DMS53 (cell line): ENCODE measurements around the gene KLHL9.
A peak's percentile ranks its signal among the peaks of the same experiment; 100 is the strongest.

Experiments used
- DNase-seq: peaks from one replicate; lab custom pipeline; 2025; lab: John Stamatoyannopoulos, UW

The KLHL9 gene

DNA sequence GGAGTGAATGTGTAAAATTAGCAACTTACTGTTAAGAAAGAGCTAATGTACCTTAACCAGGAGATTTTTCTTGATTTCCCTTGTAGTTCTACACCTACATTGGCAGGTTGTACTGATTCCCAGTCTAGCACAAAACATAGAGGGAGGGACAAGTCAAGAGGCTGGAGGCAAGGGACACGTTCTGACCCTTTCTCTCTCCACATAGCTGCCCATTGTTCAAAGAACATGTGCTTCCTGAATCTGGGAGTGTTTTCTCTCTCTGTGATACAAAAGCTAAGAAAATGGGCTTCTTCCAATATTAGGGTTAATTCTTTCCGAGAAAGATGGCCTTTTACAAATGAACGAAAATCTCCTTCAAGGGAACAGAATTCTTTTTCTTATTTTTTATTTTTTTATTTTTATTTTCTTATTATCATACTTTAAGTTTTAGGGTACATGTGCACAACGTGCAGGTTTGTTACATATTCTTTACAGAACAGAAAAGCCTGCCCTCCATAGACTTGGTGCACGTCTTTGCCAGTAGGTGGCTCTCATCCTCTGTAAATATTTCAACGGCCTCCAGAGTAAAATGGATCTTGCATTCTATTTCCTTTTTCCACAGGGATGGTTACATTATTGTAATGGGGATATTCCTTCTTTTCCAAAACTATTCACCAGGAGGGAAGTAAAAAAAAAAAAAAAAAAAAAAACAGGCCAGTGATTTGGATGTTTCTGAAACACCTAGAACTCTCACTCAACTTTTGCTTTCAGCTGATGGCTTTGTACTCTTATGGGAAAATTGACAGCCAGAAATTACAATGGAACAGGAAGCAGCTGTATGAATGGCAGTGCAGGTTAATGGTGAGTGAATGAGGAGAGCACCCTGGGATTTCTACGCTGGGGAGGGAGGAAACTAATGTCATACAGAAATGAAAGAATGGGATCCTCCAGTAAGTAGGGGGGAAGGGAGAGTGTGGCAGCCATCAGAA, 17.0 kb downstream of the KLHL9 start:
- DNase-seq = peak; percentile 72

DNA sequence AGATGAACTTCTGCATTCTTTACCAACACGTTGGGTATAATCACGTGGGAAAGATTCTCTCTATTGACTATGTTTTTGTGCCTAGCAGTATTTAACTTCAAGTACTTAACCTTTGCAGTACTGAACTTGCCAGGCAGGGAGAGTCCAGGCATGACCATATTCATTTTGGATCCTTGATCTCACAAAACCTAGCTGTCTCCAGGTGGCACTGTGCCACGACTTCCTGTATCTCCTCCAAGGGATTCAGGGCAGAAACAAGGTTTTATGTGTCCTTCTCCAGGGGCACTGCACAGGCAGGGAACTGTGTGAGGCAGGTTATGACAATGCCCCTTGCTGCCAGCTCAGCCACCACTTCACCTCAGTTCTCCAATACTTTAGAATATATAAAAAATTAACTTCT, 18.3 kb downstream of the KLHL9 start:
- peak; percentile 12 for DNase-seq

DNA sequence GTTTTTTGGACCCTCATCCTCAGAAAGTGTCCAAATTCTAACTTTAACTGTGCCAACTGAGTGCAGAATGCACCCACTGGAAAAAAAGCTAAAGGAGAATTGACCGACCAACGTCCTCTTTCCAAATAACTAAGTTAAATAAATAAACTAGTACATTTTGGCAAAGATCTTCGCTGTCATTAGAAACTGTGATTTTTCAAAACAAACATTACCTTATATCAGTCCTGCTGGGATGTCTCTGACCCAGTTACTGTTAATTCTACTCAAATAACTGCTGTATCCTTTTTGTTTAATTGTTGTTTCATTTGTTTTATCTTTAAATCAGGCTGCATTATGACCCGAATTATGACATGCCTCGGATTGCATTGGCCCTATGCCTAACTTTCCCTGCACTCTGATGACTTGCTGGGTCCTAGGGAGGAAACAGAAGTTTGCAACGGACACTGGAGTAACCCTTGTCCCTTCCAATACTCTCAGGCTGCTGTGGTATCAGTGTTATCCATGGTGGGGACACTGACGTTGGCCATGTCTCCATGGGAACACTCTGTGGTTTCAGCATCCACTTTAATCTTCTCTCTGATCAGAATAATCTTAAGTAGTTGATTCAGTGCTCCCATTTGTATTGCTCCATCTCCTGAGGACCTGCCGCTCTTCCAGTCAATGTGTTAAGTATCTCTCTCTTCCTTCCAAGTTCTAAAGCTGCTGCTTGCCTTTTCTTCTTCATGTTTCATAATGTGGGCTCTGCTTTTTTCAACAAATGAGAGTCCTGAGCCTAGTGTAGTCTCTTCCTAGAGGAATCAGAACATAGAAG, 19.0 kb downstream of the KLHL9 start:
- DNase-seq = no peak

DNA sequence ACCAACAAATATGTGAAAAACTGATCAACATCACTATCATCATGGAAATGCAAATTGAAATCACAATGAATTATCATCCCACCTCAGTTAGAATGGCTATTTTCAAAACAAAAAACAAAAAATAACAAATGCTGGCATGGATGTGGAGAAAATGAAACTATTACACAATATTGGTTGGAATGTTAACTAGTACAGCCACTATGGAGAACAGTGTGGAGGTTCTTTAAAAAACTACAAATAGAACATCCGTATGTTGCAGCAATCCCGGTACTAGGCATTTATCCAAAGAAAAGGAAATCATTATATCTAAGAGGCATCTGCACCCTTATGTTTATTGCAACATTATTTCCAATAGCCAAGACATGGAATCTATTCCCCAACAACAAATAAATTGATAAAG, 21.1 kb downstream of the KLHL9 start:
- no peak for DNase-seq

DNA sequence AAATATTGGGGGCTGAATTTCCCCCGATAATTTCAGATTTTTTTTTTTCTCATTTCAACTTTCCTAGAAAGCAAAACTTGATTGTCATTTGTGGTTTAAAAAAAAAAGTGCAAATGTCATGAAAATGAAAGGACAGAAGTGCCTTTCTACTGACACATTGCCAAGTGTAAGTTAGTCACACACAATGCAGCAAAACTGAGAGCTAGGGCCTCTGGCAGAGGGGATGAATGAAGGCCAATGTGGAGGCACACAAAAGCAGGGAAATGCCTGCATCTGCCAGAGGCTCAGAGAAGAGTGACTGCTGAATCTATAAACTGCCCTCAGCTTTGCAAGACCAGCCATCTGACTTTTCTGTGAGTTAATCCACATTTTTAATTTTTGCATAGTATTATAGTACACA, 23.3 kb downstream of the KLHL9 start:
- no peak for DNase-seq

DNA sequence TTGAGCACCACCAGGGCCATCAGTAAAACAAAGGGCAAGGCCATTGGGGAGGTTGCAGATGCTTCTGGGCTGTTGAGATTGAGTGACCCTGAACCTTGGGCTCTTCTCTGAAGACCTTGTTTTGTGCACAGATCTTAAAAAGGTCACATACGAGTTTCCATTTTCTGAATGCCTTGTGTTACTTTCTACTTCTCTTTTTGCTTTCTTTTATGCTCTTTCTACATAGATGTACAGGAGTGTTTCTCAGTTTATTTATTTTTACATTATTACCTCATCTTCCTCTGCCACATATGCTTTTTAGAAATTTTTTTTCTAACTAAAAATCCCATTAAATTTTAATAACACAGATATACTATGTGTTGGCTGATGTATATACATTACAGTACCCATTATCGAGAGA, 30.0 kb downstream of the KLHL9 start, which contains the start of gene IFNA5:
Gene IFNA5, minus strand, starts transcription at position 101 of the 400 bp plus-strand sequence. Its CDS starts 57 bp downstream, at position 44.
- DNase-seq = no peak

DNA sequence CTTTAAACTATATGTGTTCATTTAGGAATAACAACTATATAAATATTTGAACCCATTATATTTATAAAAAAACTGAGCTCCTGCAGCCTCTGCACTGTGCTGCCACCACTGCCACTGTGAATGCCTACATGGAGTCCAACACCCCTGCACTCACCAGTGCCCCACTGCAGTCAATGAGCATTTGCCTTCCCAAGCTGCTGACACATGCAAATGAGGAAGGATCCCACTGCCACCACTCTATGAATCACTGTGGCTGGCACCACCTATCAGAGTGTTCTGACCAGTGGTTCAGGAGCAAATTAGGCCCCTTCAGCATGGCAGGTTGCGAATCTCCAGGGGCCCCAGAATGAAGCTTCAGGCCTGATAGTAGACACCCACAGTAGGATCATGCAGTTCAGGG, 39.2 kb downstream of the KLHL9 start:
- no peak for DNase-seq

DNA sequence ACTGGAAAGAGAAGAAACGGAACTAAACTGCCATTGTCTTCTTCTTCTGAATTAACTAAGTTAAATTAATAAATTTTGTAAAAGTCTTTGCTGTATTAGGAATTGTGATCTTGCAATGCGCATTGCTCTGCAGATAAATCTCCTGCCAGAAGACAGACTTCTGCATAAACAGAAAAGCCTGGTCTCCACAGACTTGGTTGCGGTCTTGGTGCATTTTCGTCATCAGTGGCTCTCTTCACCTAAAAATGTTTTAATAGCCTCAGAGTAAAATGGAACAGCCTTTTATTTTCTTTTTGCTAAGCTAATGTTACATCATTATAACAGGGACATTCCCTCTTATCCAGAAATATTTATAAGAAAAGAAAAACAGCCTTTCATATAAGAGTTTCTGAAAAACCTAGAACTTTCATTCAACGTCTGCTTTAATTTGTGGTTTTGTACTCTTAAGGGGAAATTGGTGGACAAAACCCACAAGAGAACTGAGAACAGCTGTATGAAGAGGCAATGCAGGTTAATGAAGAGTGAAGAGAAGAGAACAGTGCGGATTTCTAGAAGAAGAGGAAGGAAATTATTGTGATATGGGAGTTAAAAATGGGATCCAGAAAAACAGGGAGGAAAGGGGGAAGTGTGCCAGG, 40.2 kb downstream of the KLHL9 start:
- DNase-seq = no peak

DNA sequence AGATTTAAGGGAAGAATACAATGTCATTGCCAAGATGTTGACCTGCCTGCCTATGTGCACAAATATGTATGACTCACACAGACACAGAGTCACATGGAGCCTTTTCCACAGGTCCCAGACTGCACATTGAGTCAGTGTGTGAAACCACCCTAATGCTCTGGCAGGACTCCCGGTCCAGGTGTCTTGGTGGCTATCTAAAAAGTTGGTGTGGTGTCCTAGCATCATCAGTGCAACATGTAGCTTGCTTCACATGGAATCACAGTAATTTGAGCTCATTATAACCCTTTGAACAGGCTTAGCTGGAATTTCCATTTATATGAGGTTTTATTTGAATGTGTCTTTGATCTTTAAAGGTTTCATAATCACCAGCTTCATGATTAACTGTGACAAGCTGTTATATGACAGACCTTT, 40.8 kb downstream of the KLHL9 start:
- DNase-seq = peak; percentile 70

DNA sequence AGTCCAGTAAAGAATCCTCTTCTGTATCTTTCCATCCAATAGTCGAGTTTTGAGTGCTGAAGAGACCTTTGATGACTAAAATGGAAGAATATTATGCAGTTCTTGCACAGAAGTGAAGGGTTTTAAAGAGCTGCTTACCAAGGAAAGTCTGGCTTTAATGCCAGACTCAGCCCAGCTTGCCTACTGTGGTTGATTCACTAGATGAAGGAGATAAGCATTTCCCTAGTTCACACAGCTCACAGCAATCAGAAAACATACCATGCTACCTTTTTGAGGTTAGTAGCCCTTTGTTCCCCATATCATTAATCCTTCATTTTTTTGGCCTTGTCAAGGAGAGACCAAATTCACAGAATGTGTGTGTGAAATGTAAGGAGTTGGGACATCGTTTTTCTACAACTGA, 45.4 kb downstream of the KLHL9 start:
- DNase-seq = no peak

DNA sequence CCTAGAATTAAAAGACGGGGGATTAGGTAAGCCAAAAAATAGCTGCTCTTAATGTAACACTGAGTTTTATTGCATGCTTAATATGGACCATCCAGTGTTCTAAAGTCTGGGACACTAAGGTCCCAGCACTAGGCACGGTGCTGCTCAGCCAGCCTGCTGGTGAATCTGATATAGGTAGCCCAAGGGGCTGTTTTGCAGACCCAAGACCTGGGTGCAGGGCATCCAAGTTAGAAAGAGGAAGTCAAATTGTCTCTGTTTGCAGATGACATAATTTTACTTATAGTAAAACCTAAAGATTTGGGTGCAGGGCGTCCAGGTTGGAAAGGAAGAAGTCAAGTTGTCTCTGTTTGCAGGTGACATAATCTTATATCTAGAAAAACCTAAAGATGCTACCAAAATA, 47.9 kb downstream of the KLHL9 start:
- DNase-seq = no peak

DNA sequence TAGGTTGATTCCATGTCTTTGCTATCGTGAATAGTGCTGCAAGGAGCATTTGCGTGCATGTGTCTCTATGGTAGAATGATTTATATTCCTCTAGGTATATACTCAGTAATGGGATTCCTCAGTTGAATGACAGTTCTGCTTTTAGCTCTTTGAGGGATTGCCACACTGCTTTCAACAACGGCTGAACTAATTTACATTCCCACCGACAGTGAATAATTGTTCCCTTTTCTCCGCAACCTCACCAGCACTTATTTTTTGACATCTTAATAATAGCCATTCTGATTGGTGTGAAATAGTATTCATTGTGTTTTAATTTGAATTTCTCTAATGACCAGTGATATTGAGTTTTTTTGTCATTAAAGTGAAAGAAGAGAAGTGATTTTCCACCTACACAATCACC, 48.5 kb downstream of the KLHL9 start:
- DNase-seq = no peak

DNA sequence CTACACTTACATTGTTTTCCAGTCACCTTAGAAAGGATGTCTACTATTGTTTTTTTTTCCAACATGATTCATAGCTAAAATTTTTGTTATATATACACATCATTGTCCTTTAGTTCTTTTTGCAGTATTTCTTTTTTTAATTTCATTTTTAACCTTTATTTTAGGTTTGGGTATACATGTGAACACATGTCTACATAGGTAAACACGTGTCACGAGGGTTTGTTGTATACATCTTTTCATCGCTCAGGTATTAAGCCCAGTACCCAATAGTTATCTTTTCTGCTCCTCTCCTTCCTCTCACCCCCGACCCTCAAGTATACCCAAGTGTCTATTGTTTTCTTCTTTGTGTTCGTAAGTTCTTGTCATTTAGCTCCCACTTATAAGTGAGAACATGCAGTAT, 49.1 kb downstream of the KLHL9 start:
- DNase-seq = no peak

DNA sequence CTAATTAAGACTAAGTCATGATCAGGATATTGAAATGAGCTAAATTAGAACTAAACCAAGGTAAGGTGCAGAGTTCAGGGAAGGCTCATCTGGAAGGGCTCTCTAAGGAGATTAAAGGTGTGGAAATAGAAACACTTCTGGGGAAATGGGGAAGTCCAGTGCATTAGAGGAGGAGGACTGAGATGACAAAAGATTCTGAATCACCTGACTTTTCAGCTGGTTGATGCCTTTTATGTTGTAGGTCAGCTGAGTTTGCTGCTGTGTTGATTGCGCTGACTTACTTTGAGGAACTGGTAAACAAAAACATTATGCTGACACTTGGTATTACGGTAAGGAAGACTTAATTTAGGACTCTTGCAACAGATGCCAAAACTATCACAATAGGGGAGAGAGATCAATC, 53.9 kb downstream of the KLHL9 start:
- DNase-seq = no peak
